ENCODE results near the gene ATAD5.
A peak's percentile ranks its signal among the peaks of the same experiment; 100 is the strongest.
"Not testable (repeated sequence)": the region's sequence is repeated elsewhere in the genome, so short reads cannot be mapped to it uniquely, and the experiment has no call there.

ATAD5 gene

DNA sequence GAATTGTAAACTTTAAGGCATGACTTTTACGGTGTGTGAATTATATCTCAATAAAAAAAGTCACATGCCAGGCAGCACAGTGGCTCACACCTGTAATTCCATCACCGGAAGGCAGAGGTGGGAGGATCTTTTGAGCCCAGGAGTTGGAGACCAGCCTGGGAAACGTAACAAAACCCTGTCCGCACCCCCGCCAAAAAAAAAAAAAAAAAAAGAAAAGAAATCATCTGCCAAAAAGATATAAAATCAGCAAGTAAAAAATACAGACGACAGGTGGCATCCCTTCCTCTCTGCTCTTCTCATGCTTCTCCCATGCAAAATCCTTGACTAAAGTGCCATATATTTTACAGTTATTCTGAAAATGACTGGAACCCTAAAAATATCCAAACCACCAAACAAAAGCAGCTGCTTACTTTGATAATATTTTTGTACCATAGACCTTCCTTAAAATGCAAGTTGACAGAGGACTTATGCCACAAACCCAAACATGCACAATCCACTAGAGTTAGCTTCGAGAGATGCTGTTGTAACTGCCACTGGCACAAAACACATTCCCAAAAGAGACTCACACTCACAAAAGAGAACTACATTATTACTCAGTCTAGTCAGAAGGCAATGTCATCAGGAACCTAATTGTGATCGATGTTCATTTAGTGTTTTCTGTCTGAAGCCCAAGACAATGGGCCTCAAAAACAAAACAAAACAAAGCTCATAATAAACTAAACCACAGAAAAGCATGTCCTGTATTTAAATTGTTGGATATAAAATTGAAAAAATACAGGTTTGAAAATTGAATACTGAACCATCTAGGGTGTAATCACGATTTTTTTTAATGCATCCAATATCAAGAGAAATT lies 9.7 kb upstream of the ATAD5 start:
- peaks cover 29% of the 10 kb centered on the region for H3K4me1 ChIP-seq (ENCODE audit: low read length)
- H3K4me3 ChIP-seq (ENCODE audit: low read length), result peak overlapping the region; percentile 19; the same call in 1 of the 2 replicates
- peaks cover 8% of the 10 kb centered on the region for H3K36me3 ChIP-seq (replicated peaks; ENCODE audit: low read depth, low read length)
- H3K4me2 ChIP-seq (ENCODE audit: low read length), result peak overlapping the region; percentile 49
- no peaks in the 10 kb centered on the region for H3K27me3 ChIP-seq (ENCODE audit: low read depth, low read length)
- H3K9me3 ChIP-seq (ENCODE audit: insufficient read depth, low read length), result no peaks in the 10 kb centered on the region
- TF ChIP-seq EZH2phosphoT487 (IDR thresholded peaks at IDR 0.05; ENCODE audit: low read depth), result no peak
- TF ChIP-seq, protein P1, sequence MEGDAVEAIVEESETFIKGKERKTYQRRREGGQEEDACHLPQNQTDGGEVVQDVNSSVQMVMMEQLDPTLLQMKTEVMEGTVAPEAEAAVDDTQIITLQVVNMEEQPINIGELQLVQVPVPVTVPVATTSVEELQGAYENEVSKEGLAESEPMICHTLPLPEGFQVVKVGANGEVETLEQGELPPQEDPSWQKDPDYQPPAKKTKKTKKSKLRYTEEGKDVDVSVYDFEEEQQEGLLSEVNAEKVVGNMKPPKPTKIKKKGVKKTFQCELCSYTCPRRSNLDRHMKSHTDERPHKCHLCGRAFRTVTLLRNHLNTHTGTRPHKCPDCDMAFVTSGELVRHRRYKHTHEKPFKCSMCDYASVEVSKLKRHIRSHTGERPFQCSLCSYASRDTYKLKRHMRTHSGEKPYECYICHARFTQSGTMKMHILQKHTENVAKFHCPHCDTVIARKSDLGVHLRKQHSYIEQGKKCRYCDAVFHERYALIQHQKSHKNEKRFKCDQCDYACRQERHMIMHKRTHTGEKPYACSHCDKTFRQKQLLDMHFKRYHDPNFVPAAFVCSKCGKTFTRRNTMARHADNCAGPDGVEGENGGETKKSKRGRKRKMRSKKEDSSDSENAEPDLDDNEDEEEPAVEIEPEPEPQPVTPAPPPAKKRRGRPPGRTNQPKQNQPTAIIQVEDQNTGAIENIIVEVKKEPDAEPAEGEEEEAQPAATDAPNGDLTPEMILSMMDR (IDR thresholded peaks at IDR 0.05; ENCODE audit: low read depth, low read length), result no peak
- peaks cover 12% of the 10 kb centered on the region; the same call in 1 of the 2 replicates for H4K20me1 ChIP-seq (ENCODE audit: insufficient read depth, low read length)
- H3K9ac ChIP-seq (ENCODE audit: low read length), result peak overlapping the region; percentile 6; the same call in 1 of the 2 replicates
- no peak overlapping the region for H2AFZ ChIP-seq (ENCODE audit: low read depth, low read length)
- peaks cover 64% of the 10 kb centered on the region for H3K79me2 ChIP-seq (ENCODE audit: low read length)
- no peak overlapping the region for H3K27ac ChIP-seq (ENCODE audit: low read length)

DNA sequence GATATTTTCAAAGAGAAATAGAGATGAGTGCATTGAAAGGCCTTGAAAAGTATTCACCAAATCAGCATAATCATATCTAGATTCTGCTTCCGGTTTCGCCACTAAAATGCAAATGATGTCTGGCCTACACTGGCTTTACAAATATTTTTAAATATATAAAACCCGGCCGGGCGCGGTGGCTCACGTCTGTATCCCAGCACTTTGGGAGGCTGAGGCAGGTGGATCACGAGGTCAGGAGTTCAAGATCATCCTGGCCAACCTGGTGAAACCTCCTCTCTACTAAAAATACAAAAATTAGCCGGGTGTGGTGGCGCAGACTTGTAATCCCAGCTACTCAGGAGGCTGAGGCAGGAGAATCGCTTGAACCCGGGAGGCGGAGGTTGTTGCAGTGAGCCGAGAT lies 8.8 kb upstream of the ATAD5 start:
- peak overlapping the region; percentile 49 for H3K4me2 ChIP-seq (ENCODE audit: low read length)
- not testable (repeated sequence) for H3K27ac ChIP-seq (ENCODE audit: low read length); H3K9ac ChIP-seq (ENCODE audit: low read length)

DNA sequence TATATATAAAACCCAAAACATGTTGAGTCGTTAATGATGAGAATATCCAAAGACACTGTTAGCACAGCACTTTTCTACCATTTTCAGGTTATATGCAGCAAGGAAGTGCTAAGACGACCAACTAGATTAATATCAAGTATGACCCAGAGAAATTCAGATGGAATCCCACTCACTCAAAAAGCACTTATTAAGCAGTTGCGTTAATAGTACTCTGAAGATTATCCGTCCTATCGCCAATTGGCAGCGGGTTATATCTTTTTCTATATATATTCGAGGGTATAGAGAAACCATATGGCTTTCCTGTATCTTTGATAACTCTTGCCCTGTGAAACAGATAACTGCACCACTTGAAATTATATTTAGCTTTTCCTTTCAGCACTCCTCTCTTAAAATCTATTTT lies 8.3 kb upstream of the ATAD5 start:
- peaks cover 29% of the 10 kb centered on the region for H3K4me1 ChIP-seq (ENCODE audit: low read length)
- H3K9me3 ChIP-seq (ENCODE audit: insufficient read depth, low read length), result no peaks in the 10 kb centered on the region
- TF ChIP-seq EZH2phosphoT487 (IDR thresholded peaks at IDR 0.05; ENCODE audit: low read depth), result no peak
- TF ChIP-seq, protein P1 (IDR thresholded peaks at IDR 0.05; ENCODE audit: low read depth, low read length), result no peak
- peaks cover 60% of the 10 kb centered on the region for H3K79me2 ChIP-seq (ENCODE audit: low read length)
- H3K27ac ChIP-seq (ENCODE audit: low read length), result peak overlapping the region; percentile 65
- H3K4me2 ChIP-seq (ENCODE audit: low read length), result peak overlapping the region; percentile 97
- H3K9ac ChIP-seq (ENCODE audit: low read length), result peak overlapping the region; percentile 93
- H2AFZ ChIP-seq (ENCODE audit: low read depth, low read length), result no peak overlapping the region
- peaks cover 8% of the 10 kb centered on the region for H3K36me3 ChIP-seq (replicated peaks; ENCODE audit: low read depth, low read length)
- peak overlapping the region; percentile 98 for H3K4me3 ChIP-seq (ENCODE audit: low read length)
- peaks cover 12% of the 10 kb centered on the region; the same call in 1 of the 2 replicates for H4K20me1 ChIP-seq (ENCODE audit: insufficient read depth, low read length)
- no peaks in the 10 kb centered on the region for H3K27me3 ChIP-seq (ENCODE audit: low read depth, low read length)

More for the DNA sequence above, 8.8 kb upstream of the ATAD5 start:
- H3K79me2 ChIP-seq (ENCODE audit: low read length), result peaks cover 63% of the 10 kb centered on the region
- H3K4me1 ChIP-seq (ENCODE audit: low read length), result peaks cover 29% of the 10 kb centered on the region
- not testable (repeated sequence) for H3K36me3 ChIP-seq (replicated peaks; ENCODE audit: low read depth, low read length); H2AFZ ChIP-seq (ENCODE audit: low read depth, low read length); H3K27me3 ChIP-seq (ENCODE audit: low read depth, low read length); H3K9me3 ChIP-seq (ENCODE audit: insufficient read depth, low read length)
- peak overlapping the region; percentile 19; the same call in 1 of the 2 replicates for H3K4me3 ChIP-seq (ENCODE audit: low read length)
- H4K20me1 ChIP-seq (ENCODE audit: insufficient read depth, low read length), result peaks cover 12% of the 10 kb centered on the region; the same call in 1 of the 2 replicates

DNA sequence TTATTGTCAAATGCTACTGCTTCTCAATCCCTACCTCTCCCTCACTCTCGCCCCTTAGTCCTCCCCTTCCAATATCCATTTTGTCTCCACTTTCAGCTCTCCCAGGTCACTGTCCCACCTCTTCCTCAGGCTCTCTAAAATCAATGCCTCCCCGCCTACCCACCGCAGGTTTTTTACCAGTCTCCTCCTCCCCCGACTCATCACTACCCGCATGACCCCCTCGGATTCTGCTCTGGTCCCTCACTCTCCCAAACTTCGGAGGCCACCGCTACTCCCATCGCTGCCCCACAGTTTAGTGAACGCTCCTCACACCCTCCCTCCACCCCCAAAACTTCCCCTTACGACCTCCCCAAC lies 7.8 kb upstream of the ATAD5 start:
- peaks cover 55% of the 10 kb centered on the region for H3K79me2 ChIP-seq (ENCODE audit: low read length)
- no peaks in the 10 kb centered on the region for H3K9me3 ChIP-seq (ENCODE audit: insufficient read depth, low read length)
- H3K27me3 ChIP-seq (ENCODE audit: low read depth, low read length), result no peaks in the 10 kb centered on the region
- peak overlapping the region; percentile 98 for H3K4me3 ChIP-seq (ENCODE audit: low read length)
- H3K36me3 ChIP-seq (replicated peaks; ENCODE audit: low read depth, low read length), result peaks cover 7% of the 10 kb centered on the region
- TF ChIP-seq, protein P1 (IDR thresholded peaks at IDR 0.05; ENCODE audit: low read depth, low read length), result no peak
- no peak for TF ChIP-seq EZH2phosphoT487 (IDR thresholded peaks at IDR 0.05; ENCODE audit: low read depth)
- peaks cover 12% of the 10 kb centered on the region; the same call in 1 of the 2 replicates for H4K20me1 ChIP-seq (ENCODE audit: insufficient read depth, low read length)
- H3K27ac ChIP-seq (ENCODE audit: low read length), result peak overlapping the region; percentile 65
- peaks cover 29% of the 10 kb centered on the region for H3K4me1 ChIP-seq (ENCODE audit: low read length)
- peak overlapping the region; percentile 97 for H3K4me2 ChIP-seq (ENCODE audit: low read length)
- peak overlapping the region; percentile 55 for H2AFZ ChIP-seq (ENCODE audit: low read depth, low read length)
- H3K9ac ChIP-seq (ENCODE audit: low read length), result peak overlapping the region; percentile 93

All from OCI-LY3 (cell line).